ENCODE measurements around the gene VWA3B. TPM values are rescaled to one million over a fixed set of nuclear protein-coding genes. Genes with fewer than 3 reads are reported as not detected.

VWA3B gene
- total RNA-seq, 2 donors from 2014 or later: 4.0 TPM; not detected in 1

GRCh38 chr2:98234776-98235175 is 147.8 kb downstream of the VWA3B start:
- Histone ChIP-seq H3K4me3 (no peak overlapping the region), H3K36me3 (no peaks in the 10 kb centered on the region), H3K4me1 (replicated peaks) (no peaks in the 10 kb centered on the region), H3K9me3 (no peaks in the 10 kb centered on the region), H3K27ac (no peak overlapping the region), H3K27me3 (replicated peaks; ENCODE audit: insufficient read depth) (no peaks in the 10 kb centered on the region)
- intact Hi-C loops (cut with DNase I): no loop called here
- TF ChIP-seq POLR2A (IDR thresholded peaks at IDR 0.05) (no peak), POLR2AphosphoS5 (IDR thresholded peaks at IDR 0.05) (no peak)
- 59% methylated on average over 2 of the region's 2 CpGs for WGBS
- DNase-seq (ENCODE audit: low spot score): no peak

- intact Hi-C loops (cut with DNase I): no loop called here
- Histone ChIP-seq H3K27me3 (replicated peaks; ENCODE audit: insufficient read depth) (no peaks in the 10 kb centered on the region), H3K4me3 (no peak overlapping the region), H3K4me1 (replicated peaks) (no peaks in the 10 kb centered on the region), H3K9me3 (no peaks in the 10 kb centered on the region), H3K27ac (no peak overlapping the region), H3K36me3 (no peaks in the 10 kb centered on the region)
- 92% methylated on average over 11 of the region's 11 CpGs for WGBS
- TF ChIP-seq POLR2AphosphoS5 (IDR thresholded peaks at IDR 0.05): no peak
- no peak for TF ChIP-seq CTCF (IDR thresholded peaks at IDR 0.05)
- TF ChIP-seq POLR2A (IDR thresholded peaks at IDR 0.05): no peak
- no peak for DNase-seq (ENCODE audit: low spot score)
Observed at GRCh38 chr2:98236935-98237334, 150.0 kb downstream of the VWA3B start.

DNA sequence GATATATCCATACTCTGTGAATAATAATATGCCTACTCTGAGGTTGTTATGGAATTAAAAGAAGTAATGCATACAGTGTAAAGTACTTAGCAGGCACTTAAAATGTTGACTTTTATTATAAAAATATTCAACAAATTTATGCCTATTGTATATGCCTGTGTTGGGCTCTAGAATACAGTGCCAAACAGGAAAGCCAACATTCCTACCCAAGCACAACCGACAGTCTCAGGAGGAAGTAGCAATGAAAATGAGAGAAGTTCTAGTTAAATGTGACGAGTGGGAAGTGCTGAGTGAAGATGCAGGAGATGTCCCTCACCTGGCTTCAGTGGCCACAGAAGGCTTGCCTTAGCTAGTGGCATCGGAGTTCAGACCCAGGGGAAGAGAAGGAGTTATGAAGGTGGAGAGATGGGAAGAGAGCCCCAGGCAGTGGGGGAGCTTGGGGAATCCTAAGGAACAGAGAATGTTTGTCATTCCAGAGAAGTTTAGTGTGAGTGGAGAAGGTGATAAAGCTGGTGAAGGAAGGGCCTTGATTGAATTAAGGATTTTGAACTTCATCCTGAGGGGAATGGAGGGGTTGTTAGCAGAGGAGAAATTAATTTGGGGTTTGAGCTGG is 153.9 kb downstream of the VWA3B start:
- no peak overlapping the region for H3K4me3 ChIP-seq
- no peaks in the 10 kb centered on the region for H3K36me3 ChIP-seq
- intact Hi-C loops (cut with DNase I): no loop called here
- no peaks in the 10 kb centered on the region for H3K27me3 ChIP-seq (replicated peaks; ENCODE audit: insufficient read depth)
- DNase-seq (ENCODE audit: low spot score): no peak
- TF ChIP-seq POLR2A (IDR thresholded peaks at IDR 0.05) (no peak), CTCF (IDR thresholded peaks at IDR 0.05) (no peak), POLR2AphosphoS5 (IDR thresholded peaks at IDR 0.05) (no peak)
- H3K27ac ChIP-seq: no peak overlapping the region
- no peaks in the 10 kb centered on the region for H3K9me3 ChIP-seq
- no peaks in the 10 kb centered on the region for H3K4me1 ChIP-seq (replicated peaks)
- 40% methylated on average over 3 of the region's 3 CpGs for WGBS

GRCh38 chr2:98241592-98241991 is 154.6 kb downstream of the VWA3B start:
- DNase-seq (ENCODE audit: low spot score): no peak
- no peak overlapping the region for H3K4me3 ChIP-seq
- intact Hi-C loops (cut with DNase I): no loop called here
- H3K9me3 ChIP-seq: no peaks in the 10 kb centered on the region
- no peaks in the 10 kb centered on the region for H3K4me1 ChIP-seq (replicated peaks)
- WGBS: 68% methylated on average over 2 of the region's 2 CpGs
- no peak overlapping the region for H3K27ac ChIP-seq
- H3K27me3 ChIP-seq (replicated peaks; ENCODE audit: insufficient read depth): no peaks in the 10 kb centered on the region
- no peaks in the 10 kb centered on the region for H3K36me3 ChIP-seq
- TF ChIP-seq POLR2AphosphoS5 (IDR thresholded peaks at IDR 0.05): no peak
- no peak for TF ChIP-seq POLR2A (IDR thresholded peaks at IDR 0.05)
- no peak for TF ChIP-seq CTCF (IDR thresholded peaks at IDR 0.05)

DNA sequence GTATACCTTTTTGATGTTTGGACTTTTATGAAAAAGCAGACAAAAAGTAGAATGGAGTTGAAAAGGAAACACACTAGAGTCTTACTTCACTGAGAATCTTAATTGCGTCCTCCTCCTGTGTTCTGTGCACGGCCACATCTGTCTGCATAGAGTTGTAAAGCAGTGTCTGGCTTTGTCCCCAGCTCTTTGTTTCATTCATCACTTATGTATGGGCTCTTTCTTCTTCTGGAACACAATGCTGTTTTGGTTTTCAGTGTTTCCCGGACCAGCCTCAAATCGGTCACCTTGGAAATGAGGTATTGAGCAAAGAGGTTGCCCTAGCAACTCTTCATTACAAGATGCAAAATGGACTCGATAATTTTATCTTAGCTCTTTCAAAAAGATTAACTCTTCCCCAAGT is 155.0 kb downstream of the VWA3B start:
- Histone ChIP-seq H3K27me3 (replicated peaks; ENCODE audit: insufficient read depth) (no peaks in the 10 kb centered on the region), H3K9me3 (no peaks in the 10 kb centered on the region), H3K4me1 (replicated peaks) (no peaks in the 10 kb centered on the region), H3K27ac (no peak overlapping the region), H3K4me3 (no peak overlapping the region), H3K36me3 (no peaks in the 10 kb centered on the region)
- no peak for TF ChIP-seq POLR2AphosphoS5 (IDR thresholded peaks at IDR 0.05)
- no peak for TF ChIP-seq CTCF (IDR thresholded peaks at IDR 0.05)
- TF ChIP-seq POLR2A (IDR thresholded peaks at IDR 0.05): no peak
- DNase-seq (ENCODE audit: low spot score): no peak
- 48% methylated on average over 5 of the region's 5 CpGs for WGBS
- intact Hi-C loops (cut with DNase I): no loop called here

All from prostate gland (tissue), 2 donors.